ENCODE data around the gene NFATC3. TPM values are rescaled to one million over a fixed set of nuclear protein-coding genes. Genes with fewer than 3 reads are reported as not detected.

The NFATC3 gene
- total RNA-seq, 1 experiment from 2014 or later = 53.9 TPM

DNA sequence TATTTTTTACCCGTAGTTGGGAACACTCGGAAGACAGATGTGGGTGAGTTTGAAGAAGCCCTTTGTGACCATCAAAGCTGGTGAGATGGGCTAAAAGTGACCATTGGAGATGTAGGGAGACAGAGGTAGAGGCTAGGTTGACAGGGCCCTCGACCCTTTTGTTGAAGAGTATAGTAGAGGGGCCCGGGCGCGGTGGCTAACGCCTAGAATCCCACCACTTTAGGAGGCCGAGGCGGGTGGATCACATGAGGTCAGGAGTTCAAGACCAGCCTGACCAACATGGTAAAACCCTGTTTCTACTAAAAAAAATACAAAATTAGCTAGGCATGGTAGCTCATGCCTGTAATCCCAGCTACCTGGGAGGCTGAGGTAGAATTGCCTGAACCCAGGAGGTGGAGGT lies 16.2 kb upstream of the NFATC3 start:
- H3K4me1 ChIP-seq = peaks cover 41% of the 10 kb centered on the region
- H3K27ac ChIP-seq = peak overlapping the region; percentile 70
- H3K36me3 ChIP-seq = no peaks in the 10 kb centered on the region
- H3K9me3 ChIP-seq (replicated peaks) = no peaks in the 10 kb centered on the region
- H3K27me3 ChIP-seq = no peaks in the 10 kb centered on the region
- H3K4me3 ChIP-seq = no peak overlapping the region
- DNase-seq = no peak

DNA sequence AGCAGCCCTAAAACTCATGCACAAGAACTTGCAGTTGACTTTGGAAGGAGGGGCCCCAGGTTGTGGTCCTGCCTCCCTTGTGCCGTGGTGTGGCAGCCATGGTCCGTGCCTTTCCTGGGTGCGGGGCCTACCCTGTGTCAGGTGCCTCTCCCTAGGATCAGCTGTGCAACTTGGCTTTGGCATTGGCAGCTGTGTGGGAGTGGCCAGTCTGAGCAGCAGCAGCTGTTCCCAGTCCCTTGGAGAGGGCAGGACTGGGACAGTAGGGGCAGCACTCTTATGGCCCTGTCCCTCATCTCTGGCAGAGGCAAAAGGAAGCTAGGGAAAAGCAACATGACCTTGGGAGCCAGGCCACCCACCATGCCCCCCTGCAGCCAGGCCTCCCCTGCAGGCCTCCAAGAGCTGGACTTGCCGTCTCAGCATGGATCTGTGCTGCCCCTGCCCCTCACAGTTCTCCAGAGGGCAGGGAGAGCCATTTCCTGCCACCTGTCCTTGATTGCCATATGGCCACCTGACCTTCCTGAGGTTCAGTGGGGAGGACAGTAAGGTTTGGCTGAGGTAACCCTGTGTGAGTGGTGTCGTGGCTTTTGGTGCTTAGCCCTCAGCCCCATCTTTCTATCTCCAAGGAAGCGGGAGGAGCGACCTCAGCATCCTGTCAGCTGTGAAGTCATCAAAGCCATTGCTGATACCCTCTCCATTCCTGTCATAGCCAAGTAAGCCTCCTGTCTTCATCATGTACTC lies 15.5 kb upstream of the NFATC3 start:
- Histone ChIP-seq H3K27me3 (no peaks in the 10 kb centered on the region), H3K36me3 (no peaks in the 10 kb centered on the region), H3K27ac (peak overlapping the region; percentile 70), H3K4me1 (peaks cover 41% of the 10 kb centered on the region), H3K4me3 (no peak overlapping the region), H3K9me3 (replicated peaks) (no peaks in the 10 kb centered on the region)
- peak; percentile 91 to 93 for DNase-seq

DNA sequence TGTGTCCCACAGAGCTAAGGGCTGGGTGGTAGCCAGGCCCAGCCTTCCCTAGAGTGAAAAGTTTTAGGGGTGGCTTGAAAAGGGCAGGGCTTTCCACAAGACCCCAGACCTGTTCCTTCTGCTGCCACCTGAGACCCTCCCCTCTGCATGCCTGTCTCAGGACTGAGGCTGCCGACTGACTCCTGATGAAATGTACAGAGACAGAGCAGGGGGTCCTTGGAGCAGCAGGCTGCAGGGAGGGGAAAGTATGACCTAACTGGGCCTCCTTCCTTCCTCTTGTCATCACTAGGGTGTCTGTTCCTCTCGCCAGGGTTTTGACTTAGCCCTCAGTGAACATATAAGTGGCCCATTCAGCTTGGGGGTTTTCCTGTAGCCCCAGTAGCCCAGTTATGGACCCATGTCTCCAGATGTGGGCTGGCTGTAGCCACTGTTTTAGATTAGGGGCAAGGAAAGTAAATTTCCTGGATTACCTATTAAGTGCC lies 14.9 kb upstream of the NFATC3 start:
- Histone ChIP-seq H3K4me1 (peaks cover 41% of the 10 kb centered on the region), H3K27me3 (no peaks in the 10 kb centered on the region), H3K36me3 (no peaks in the 10 kb centered on the region), H3K4me3 (no peak overlapping the region), H3K9me3 (replicated peaks) (no peaks in the 10 kb centered on the region), H3K27ac (peak overlapping the region; percentile 70)
- peak in 1 of 2 experiments; percentile 13 for DNase-seq

DNA sequence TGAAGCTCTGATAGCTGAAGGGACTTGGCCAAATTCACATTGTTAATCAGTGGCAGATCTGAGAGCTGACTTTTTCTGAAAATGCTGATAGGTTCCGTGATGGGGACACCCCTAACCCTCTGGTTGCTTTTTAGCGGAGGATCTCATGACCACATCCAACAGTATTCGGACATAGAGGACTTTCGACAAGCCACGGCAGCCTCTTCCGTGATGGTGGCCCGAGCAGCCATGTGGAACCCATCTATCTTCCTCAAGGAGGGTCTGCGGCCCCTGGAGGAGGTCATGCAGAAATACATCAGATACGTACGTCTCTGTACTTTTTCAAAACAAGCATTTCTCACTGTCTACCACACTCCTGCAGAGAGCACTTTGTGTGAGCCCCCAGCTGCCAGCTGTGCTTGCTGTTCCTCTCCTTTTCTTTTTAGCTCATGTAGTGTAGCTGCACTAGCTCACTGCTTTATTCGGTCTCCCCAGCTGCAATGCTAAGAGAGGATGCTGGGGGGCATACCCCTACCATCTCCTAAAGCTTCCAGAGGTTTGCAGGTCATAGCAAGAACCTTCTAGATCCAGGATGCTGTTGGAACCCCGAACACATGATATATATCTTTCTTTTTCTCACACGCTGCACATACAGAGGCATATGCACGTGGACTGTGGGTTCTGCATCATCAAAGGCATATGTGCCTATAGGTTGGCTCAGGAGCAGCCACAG lies 14.2 kb upstream of the NFATC3 start:
- H3K4me3 ChIP-seq = no peak overlapping the region
- no peak for DNase-seq
- H3K9me3 ChIP-seq (replicated peaks) = no peaks in the 10 kb centered on the region
- no peaks in the 10 kb centered on the region for H3K36me3 ChIP-seq
- H3K27ac ChIP-seq = peak overlapping the region; percentile 70
- H3K4me1 ChIP-seq = peaks cover 41% of the 10 kb centered on the region
- no peaks in the 10 kb centered on the region for H3K27me3 ChIP-seq

DNA sequence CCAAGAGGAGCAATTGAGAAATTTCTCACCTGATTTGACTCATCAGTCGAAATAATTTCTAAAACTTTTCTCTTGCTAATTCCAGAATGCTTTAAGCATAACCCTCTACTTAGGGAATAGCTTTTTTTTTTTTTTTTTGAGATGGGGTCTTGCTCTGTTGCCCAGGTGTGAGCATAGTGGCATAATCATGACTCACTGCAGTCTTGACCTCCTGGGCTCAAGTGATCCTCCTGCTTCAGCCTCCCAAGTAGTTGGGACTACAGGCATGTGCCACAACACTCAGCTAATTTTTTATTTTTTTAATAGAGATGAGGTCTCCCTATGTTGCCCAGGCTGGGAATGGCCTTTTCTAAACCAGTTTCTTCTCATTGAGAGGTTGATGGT lies 13.7 kb upstream of the NFATC3 start:
- no peaks in the 10 kb centered on the region for H3K9me3 ChIP-seq (replicated peaks)
- no peak overlapping the region for H3K27ac ChIP-seq
- no peaks in the 10 kb centered on the region for H3K27me3 ChIP-seq
- DNase-seq = no peak
- no peak overlapping the region for H3K4me3 ChIP-seq
- peaks cover 41% of the 10 kb centered on the region for H3K4me1 ChIP-seq
- no peaks in the 10 kb centered on the region for H3K36me3 ChIP-seq

DNA sequence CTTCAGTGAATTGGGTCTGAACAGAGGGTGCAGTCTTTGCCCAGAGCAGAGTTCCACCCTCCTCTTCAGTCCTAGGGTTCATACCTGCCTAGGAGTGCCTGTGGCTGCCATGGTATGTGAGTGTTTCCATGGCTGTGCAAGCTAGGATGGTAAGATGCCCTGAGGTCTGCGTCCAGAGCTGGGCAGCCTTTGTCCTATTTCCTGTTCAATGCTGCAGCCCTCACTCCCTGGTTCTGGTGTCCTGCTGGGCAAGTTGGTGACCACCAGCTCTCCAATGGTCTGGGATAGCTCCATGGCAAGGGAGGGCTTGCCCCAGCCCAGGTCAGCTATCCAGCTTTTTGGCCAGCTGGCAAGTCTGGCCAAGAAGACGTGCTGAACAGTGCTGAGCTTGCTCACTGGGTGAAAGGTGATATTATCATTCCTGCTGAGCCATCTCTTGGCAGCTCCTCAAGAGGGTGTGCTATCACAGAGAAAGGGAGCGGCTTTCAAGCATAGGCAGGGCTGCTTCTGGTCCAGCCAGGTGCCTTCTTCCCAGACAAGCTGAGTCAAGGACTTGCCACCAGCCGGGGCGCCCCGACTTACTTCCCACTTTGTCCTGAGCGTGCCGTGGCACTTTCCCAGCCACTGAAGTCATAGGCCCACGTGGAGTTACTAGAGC lies 13.0 kb upstream of the NFATC3 start:
- no peaks in the 10 kb centered on the region for H3K9me3 ChIP-seq (replicated peaks)
- H3K4me1 ChIP-seq = peaks cover 41% of the 10 kb centered on the region
- no peak overlapping the region for H3K4me3 ChIP-seq
- no peaks in the 10 kb centered on the region for H3K27me3 ChIP-seq
- no peaks in the 10 kb centered on the region for H3K36me3 ChIP-seq
- DNase-seq = no peak
- peak overlapping the region; percentile 42 for H3K27ac ChIP-seq

DNA sequence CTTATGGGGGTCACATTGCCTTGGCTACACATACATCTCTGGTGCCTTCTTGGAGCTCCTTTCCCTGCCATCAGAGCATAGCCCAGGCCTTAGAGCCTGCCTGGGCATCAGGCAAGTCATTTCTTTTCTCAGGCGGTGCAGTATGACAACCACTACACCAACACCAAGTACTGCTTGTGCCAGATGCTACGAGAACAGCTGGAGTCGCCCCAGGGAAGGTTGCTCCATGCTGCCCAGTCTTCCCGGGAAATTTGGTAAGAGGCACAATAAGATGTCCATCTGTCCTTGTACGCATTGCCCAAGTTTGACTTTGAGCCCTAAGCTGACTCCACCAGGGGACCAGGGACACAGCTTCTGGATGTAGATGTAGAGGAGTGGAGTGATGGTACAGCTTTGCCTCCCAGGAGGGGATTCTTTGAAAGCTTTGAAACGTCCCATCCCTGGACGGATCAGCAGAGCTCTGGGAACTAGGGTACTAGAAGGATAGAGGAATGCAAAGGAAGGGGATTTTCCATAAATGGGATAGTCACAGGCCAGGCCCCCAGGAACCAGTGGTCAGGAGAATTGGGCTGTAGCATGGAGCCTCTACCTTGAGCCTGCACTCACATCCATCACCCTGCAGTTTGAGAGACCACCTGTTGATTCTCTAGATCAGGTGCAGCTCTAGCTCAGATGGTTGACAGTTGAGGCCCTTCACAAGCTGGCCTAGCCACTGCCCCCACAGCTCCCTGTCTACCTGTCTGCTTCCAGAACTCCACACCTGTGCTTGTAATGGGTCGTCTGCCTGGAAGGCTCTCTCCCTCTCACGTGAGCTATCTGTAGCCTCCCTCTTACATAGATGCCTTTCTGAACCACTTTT lies 11.0 kb upstream of the NFATC3 start:
- DNase-seq = no peak
- Histone ChIP-seq H3K27me3 (no peaks in the 10 kb centered on the region), H3K4me1 (peaks cover 28% of the 10 kb centered on the region), H3K27ac (no peak overlapping the region), H3K36me3 (no peaks in the 10 kb centered on the region), H3K9me3 (replicated peaks) (no peaks in the 10 kb centered on the region), H3K4me3 (no peak overlapping the region)

DNA sequence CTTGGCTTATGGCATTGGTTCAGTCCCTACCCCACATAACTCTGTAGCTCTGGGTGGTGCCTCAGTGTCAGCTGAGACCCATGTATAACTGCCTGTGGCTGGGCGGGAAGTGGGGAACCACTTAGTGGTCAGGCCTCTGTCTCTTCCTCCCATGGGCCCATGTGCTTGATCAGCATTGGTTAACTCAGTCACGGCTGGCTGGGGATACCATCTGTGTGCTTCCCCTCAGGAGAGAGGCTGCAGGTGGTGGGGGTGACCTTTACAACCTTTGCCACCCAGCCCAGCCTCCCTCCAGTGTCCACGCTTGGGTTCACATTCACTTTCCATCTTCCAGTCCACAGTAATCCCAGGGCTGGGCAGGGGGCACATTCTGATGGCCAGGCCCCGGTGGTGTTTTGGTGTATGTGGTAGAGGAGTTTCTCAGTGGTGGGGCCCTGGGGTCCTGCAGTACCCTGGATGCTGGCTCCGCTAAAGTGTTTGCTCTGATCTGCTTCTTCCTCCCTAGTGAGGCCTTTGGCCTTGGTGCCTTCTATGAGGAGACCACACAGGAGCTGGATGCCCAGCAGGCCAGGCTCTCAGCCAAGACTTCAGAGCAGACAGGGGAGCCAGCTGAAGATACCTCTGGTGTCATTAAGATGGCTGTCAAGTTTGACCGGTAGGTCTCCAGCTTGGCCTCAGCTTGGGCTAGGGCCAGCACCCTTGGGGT lies 10.2 kb upstream of the NFATC3 start:
- H3K36me3 ChIP-seq = no peaks in the 10 kb centered on the region
- no peak overlapping the region for H3K4me3 ChIP-seq
- H3K9me3 ChIP-seq (replicated peaks) = no peaks in the 10 kb centered on the region
- DNase-seq = no peak
- no peaks in the 10 kb centered on the region for H3K27me3 ChIP-seq
- peaks cover 21% of the 10 kb centered on the region for H3K4me1 ChIP-seq
- H3K27ac ChIP-seq = no peak overlapping the region

DNA sequence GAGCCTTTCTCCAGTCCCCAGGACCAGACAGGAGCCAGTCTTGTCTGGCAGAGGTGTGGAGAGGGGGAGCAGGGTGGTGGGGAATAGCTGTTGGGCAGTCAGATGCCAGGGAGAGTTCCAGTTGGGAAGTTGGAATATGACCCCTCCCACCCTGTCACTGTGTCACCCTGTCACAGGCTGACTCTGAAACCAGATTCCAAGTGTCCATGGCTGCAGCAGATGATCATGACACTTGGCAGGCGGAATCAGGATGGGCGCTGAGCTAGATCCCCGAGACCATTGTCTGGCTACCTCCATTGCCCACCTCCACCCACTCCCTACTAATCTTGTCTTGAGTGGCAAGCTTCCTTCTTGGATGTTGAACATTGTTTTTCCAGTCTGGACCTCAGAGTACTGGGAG lies 9.2 kb upstream of the NFATC3 start:
- Histone ChIP-seq H3K4me1 (peaks cover 12% of the 10 kb centered on the region), H3K36me3 (no peaks in the 10 kb centered on the region)

DNA sequence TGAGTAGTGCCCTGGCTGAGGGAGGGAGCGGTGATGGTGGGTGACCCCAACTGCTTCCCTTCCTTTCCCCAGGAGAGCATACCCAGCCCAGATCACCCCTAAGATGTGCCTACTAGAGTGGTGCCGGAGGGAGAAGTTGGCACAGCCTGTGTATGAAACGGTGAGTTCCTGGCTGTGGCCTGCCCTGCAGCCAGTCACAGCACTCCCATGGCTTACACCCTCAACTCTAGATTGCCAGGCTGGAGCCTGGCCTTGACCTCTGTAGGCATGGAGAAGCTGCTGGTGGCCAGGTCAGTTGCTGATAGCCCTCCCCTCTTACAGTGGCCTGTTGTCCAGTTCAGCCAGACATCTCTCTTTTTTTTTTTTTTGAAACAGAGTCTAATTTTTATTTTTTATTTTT lies 8.6 kb upstream of the NFATC3 start:
- H3K4me1 ChIP-seq = peaks cover 8% of the 10 kb centered on the region
- H3K36me3 ChIP-seq = no peaks in the 10 kb centered on the region
- no peak for DNase-seq
- H3K9me3 ChIP-seq (replicated peaks) = no peaks in the 10 kb centered on the region
- H3K27ac ChIP-seq = no peak overlapping the region
- H3K4me3 ChIP-seq = no peak overlapping the region
- no peaks in the 10 kb centered on the region for H3K27me3 ChIP-seq

More for the DNA sequence above, 9.2 kb upstream of the NFATC3 start:
- Histone ChIP-seq H3K27me3 (no peaks in the 10 kb centered on the region), H3K27ac (no peak overlapping the region), H3K4me3 (no peak overlapping the region), H3K9me3 (replicated peaks) (no peaks in the 10 kb centered on the region)
- DNase-seq = no peak

DNA sequence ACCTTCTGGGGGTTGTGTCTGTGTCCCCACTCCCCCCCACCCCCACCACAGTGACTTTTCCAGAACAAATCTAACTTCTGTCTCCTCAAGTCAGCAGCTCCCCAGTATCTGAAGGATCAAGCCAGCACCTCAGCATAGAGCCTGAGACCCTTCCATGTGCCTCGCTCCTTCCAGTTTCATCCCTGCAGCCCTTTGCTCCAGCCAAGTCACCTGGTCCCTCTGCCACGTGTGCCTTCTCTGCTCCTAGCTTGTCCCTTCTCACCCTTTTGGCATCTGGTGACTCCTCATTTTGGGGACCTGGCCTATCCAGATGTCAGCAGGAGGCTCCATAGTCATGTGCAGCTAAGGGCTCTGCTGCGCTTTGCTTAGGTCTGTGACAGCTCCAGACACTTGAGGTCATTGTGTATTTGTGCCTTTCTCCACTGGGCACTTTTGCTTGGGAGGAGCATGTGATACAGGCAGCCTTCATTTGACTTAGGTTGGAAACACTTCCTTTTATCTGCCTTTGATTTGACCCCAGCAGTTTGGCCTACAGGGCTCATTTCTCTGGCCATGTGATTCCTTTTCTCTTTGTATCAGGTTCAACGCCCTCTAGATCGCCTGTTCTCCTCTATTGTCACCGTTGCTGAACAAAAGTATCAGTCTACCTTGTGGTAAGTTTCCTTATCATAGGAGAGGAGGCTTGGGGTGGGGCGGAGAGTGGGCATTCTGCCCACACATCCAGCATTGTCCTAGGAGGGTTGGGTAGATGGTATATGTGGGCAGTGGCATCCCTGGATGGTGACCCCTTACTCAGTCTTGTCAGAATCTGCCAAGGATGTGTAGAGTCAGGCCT lies 7.1 kb upstream of the NFATC3 start:
- H3K36me3 ChIP-seq = no peaks in the 10 kb centered on the region
- DNase-seq = no peak
- H3K4me3 ChIP-seq = no peak overlapping the region
- H3K27me3 ChIP-seq = no peaks in the 10 kb centered on the region
- no peaks in the 10 kb centered on the region for H3K9me3 ChIP-seq (replicated peaks)
- no peak overlapping the region for H3K27ac ChIP-seq
- H3K4me1 ChIP-seq = no peaks in the 10 kb centered on the region

DNA sequence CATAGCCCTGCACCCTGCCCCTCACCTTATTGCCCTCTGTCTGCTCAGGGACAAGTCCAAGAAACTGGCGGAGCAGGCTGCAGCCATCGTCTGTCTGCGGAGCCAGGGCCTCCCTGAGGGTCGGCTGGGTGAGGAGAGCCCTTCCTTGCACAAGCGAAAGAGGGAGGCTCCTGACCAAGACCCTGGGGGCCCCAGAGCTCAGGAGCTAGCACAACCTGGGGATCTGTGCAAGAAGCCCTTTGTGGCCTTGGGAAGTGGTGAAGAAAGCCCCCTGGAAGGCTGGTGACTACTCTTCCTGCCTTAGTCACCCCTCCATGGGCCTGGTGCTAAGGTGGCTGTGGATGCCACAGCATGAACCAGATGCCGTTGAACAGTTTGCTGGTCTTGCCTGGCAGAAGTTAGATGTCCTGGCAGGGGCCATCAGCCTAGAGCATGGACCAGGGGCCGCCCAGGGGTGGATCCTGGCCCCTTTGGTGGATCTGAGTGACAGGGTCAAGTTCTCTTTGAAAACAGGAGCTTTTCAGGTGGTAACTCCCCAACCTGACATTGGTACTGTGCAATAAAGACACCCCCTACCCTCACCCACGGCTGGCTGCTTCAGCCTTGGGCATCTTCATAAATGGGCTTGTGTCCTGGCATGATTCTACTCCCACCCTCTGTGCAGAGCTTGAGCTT lies 6.3 kb upstream of the NFATC3 start:
- no peaks in the 10 kb centered on the region for H3K4me1 ChIP-seq
- no peak overlapping the region for H3K4me3 ChIP-seq
- H3K9me3 ChIP-seq (replicated peaks) = no peaks in the 10 kb centered on the region

DNA sequence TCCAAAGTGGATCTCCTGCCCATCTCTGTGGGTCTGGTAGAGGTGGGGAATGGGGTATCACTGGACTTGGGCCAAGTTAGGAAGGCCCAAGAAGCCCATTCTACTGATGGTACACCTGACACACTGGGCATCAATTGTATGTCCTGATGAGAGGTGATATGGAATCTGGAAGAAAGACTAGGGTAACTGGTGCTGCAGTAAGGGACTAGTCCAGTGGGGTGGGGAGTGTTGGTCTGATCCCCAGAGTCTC lies 5.9 kb upstream of the NFATC3 start:
- H3K27me3 ChIP-seq = no peaks in the 10 kb centered on the region
- no peaks in the 10 kb centered on the region for H3K4me1 ChIP-seq
- no peak overlapping the region for H3K4me3 ChIP-seq
- DNase-seq = no peak
- H3K36me3 ChIP-seq = no peaks in the 10 kb centered on the region
- H3K9me3 ChIP-seq (replicated peaks) = no peaks in the 10 kb centered on the region
- H3K27ac ChIP-seq = no peak overlapping the region

More for the DNA sequence above, 6.3 kb upstream of the NFATC3 start:
- no peaks in the 10 kb centered on the region for H3K27me3 ChIP-seq
- no peaks in the 10 kb centered on the region for H3K36me3 ChIP-seq
- H3K27ac ChIP-seq = no peak overlapping the region
- DNase-seq = no peak
